Transverse colon (tissue), 4 donors: Measurements from ENCODE around the gene SMAD3.

Source experiments
- POLR2AphosphoS5 ChIP-seq, 3 donors: sonication (generic); formaldehyde crosslinking; IDR thresholded peaks; one replicate each; pipeline ENCODE4 v1.6.1; 2016; ENCODE audit warnings: antibody characterized with exemption in 3 of 3
- TF ChIP-seq, protein P1 (sequence below), 5 experiments: fragments of 200-600 bp in 3 of 5; fragments of 450-650 bp in 2 of 5; sonication (generic) in 3 of 5; IDR thresholded peaks; 1 replicate in 2 of 5; 2 replicates in 3 of 5; pipeline ENCODE4 v1.5.1; 2016 to 2017; ENCODE audit warnings: antibody characterized with exemption in 5 of 5, inconsistent platforms in 3 of 5, mild to moderate bottlenecking in 2 of 5, moderate library complexity in 1 of 5

DNA sequence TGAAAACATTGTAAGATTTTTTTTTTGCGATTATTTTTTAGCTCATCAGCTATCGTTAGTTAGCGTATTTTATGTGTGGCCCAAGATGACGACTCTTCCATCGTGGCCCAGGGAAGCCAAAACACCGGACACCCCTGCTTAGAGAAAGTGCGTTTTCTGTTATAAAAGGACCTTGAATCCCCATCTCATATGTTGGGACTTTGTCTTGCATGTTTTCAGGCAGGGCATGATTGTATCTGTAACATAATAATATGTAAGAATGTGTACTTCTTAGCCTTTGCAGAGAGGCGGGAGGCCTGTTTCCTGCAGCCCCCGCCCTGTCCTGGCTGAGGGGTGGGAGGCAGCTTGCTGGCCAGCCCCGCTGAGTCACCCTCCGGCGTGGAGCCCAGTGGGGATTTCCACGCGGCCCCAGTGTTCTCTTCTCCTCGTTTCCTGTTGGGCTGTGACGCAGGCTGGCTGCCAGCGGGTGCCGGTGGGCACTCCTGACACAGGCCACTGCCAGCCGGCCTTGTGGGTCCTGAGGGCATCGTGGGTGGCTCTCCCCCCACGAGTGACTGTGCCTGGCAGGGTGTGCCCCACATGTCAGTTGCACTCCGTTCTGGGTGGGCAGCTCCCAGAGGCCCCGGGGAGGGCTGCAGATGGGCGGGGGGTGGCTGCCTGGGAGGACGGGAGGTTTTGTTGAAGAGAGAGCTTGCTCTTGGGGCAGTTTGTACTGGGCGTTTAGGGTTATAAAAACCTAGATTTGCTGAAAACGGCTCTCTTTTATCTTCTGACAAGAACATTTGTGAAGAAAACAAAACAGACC, 55.6 kb downstream of the SMAD3 start:
- TF ChIP-seq, protein P1, sequence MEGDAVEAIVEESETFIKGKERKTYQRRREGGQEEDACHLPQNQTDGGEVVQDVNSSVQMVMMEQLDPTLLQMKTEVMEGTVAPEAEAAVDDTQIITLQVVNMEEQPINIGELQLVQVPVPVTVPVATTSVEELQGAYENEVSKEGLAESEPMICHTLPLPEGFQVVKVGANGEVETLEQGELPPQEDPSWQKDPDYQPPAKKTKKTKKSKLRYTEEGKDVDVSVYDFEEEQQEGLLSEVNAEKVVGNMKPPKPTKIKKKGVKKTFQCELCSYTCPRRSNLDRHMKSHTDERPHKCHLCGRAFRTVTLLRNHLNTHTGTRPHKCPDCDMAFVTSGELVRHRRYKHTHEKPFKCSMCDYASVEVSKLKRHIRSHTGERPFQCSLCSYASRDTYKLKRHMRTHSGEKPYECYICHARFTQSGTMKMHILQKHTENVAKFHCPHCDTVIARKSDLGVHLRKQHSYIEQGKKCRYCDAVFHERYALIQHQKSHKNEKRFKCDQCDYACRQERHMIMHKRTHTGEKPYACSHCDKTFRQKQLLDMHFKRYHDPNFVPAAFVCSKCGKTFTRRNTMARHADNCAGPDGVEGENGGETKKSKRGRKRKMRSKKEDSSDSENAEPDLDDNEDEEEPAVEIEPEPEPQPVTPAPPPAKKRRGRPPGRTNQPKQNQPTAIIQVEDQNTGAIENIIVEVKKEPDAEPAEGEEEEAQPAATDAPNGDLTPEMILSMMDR (IDR thresholded peaks at IDR 0.05) = no peak
- TF ChIP-seq POLR2AphosphoS5 (IDR thresholded peaks at IDR 0.05) = peak; percentile 53 to 74 (median 74)
